ENCODE measurements around the gene IDE. TPM values are rescaled to one million over a fixed set of nuclear protein-coding genes. Genes with fewer than 3 reads are reported as not detected.

Gene IDE
- total and polyA plus RNA-seq, 2 donors (not counting 1 experiment from before 2014, with no cell fraction given): 7.7 to 40.9 TPM

GRCh38 chr10:92419740-92420545 lies 153.9 kb downstream of the IDE start:
- intact Hi-C loops (cut with micrococcal nuclease): no loop called here
- H3K4me1 ChIP-seq (ENCODE audit: control insufficient read depth in 2 of 2, insufficient read depth in 2 of 2, low read length in 2 of 2): peaks cover 8 to 14% of the 10 kb centered on the region in 2 donors
- no peaks in the 10 kb centered on the region for H4K20me1 ChIP-seq (ENCODE audit: control insufficient read depth, insufficient read depth, low read length, poor library complexity, severe bottlenecking)
- 72% methylated on average over 29 of the region's 34 CpGs for WGBS (ENCODE audit: insufficient coverage)
- peaks cover 10% of the 10 kb centered on the region for H3K4me1 Mint-ChIP-seq
- peak overlapping the region; percentile 81 for H3K4me3 Mint-ChIP-seq
- ChIA-PET POLR2A (interaction anchor here (0.5 kb wide), 1 partner anchor 332 kb away, joined by 6 read pairs; no protein-coding TSS in a partner anchor), CTCF (interaction anchor here (0.6 to 1.0 kb wide), 3 partner anchors 15 to 332 kb away, joined by 3 to 4 read pairs (median 3); no protein-coding TSS in a partner anchor)
- peak; percentile 28 for DNase-seq
- H3K9ac ChIP-seq (ENCODE audit: low read length): peak overlapping the region; percentile 52
- no peak for TF ChIP-seq CTCF (IDR thresholded peaks at IDR 0.05)
- H3K36me3 ChIP-seq (replicated peaks in 1 of 2; ENCODE audit: control extremely low read depth in 1 of 2, control insufficient read depth in 1 of 2, extremely low read depth in 1 of 2, insufficient read depth in 2 of 2, low read length in 1 of 2): no peaks in the 10 kb centered on the region
- no peak for ATAC-seq (ENCODE audit: low read depth)
- H3K79me2 ChIP-seq (ENCODE audit: control insufficient read depth, insufficient read depth, low read length): no peaks in the 10 kb centered on the region
- peak overlapping the region; percentile 71 for H3K4me2 ChIP-seq (replicated peaks; ENCODE audit: low read depth, low read length, poor library complexity, severe bottlenecking)
- no peak overlapping the region for H3K27ac ChIP-seq (ENCODE audit: low read length in 2 of 2)
- peak overlapping the region; percentile 69 for H2AFZ ChIP-seq (ENCODE audit: insufficient read depth, low read depth, low read length, poor library complexity, severe bottlenecking)
- H3K9me3 Mint-ChIP-seq (ENCODE audit: insufficient read depth): no peaks in the 10 kb centered on the region
- H3K27me3 Mint-ChIP-seq: peaks cover 30% of the 10 kb centered on the region
- H3K27me3 ChIP-seq (replicated peaks in 1 of 4; ENCODE audit: control extremely low read depth in 1 of 4, control insufficient read depth in 3 of 4, insufficient read depth in 4 of 4, low read length in 3 of 4): peaks cover 0 to 40% (median 22%) of the 10 kb centered on the region in 4 experiments
- peak overlapping the region in 4 of 5 experiments; percentile 22 to 54 (median 44) for H3K4me3 ChIP-seq (ENCODE audit: control extremely low read depth in 1 of 5, extremely low read depth in 1 of 5, insufficient read depth in 1 of 5, low read depth in 2 of 5, low read length in 4 of 5)
- no peak overlapping the region for H3K27ac Mint-ChIP-seq
- H3K9me3 ChIP-seq (ENCODE audit: control extremely low read depth in 1 of 3, control insufficient read depth in 2 of 3, insufficient read depth in 1 of 3, low read length in 2 of 3): peaks cover 0 to 21% (median 11%) of the 10 kb centered on the region in 3 donors

GRCh38 chr10:92418891-92419290 lies 155.0 kb downstream of the IDE start:
- Histone ChIP-seq H3K36me3 (replicated peaks in 1 of 2; ENCODE audit: control extremely low read depth in 1 of 2, control insufficient read depth in 1 of 2, extremely low read depth in 1 of 2, insufficient read depth in 2 of 2, low read length in 1 of 2) (no peaks in the 10 kb centered on the region), H2AFZ (ENCODE audit: insufficient read depth, low read depth, low read length, poor library complexity, severe bottlenecking) (no peak overlapping the region), H3K27me3 (replicated peaks in 1 of 4; ENCODE audit: control extremely low read depth in 1 of 4, control insufficient read depth in 3 of 4, insufficient read depth in 4 of 4, low read length in 3 of 4) (peaks cover 0 to 40% (median 22%) of the 10 kb centered on the region in 4 experiments), H3K9ac (ENCODE audit: low read length) (no peak overlapping the region), H3K4me2 (replicated peaks; ENCODE audit: low read depth, low read length, poor library complexity, severe bottlenecking) (no peak overlapping the region), H3K9me3 (ENCODE audit: control extremely low read depth in 1 of 3, control insufficient read depth in 2 of 3, insufficient read depth in 1 of 3, low read length in 2 of 3) (peaks cover 0 to 25% (median 11%) of the 10 kb centered on the region in 3 donors), H3K4me3 (ENCODE audit: control extremely low read depth in 1 of 5, extremely low read depth in 1 of 5, insufficient read depth in 1 of 5, low read depth in 2 of 5, low read length in 4 of 5) (no peak overlapping the region), H3K4me1 (ENCODE audit: control insufficient read depth in 2 of 2, insufficient read depth in 2 of 2, low read length in 2 of 2) (peaks cover 8 to 14% of the 10 kb centered on the region in 2 donors), H4K20me1 (ENCODE audit: control insufficient read depth, insufficient read depth, low read length, poor library complexity, severe bottlenecking) (no peaks in the 10 kb centered on the region), H3K79me2 (ENCODE audit: control insufficient read depth, insufficient read depth, low read length) (no peaks in the 10 kb centered on the region), H3K27ac (ENCODE audit: low read length in 2 of 2) (no peak overlapping the region)
- Mint-ChIP-seq H3K9me3 (ENCODE audit: insufficient read depth) (no peaks in the 10 kb centered on the region), H3K27me3 (peaks cover 32% of the 10 kb centered on the region), H3K4me3 (no peak overlapping the region), H3K4me1 (peaks cover 10% of the 10 kb centered on the region), H3K27ac (no peak overlapping the region)
- POLR2A ChIA-PET: no interaction called here
- intact Hi-C loops (cut with micrococcal nuclease): no loop called here
- DNase-seq (no peak), ATAC-seq (ENCODE audit: low read depth) (no peak)
- no peak for TF ChIP-seq EZH2 (IDR thresholded peaks at IDR 0.05; ENCODE audit: borderline replicate concordance, insufficient read depth, low read depth, low read length, poor library complexity, severe bottlenecking)
- no peak for TF ChIP-seq CTCF (IDR thresholded peaks at IDR 0.05)
- CTCF ChIA-PET: interaction anchor here (0.6 kb wide), 1 partner anchor 16 kb away, joined by 4 read pairs; no protein-coding TSS in a partner anchor
- 100% methylated on average over 5 of the region's 7 CpGs for WGBS (ENCODE audit: insufficient coverage)
